C1 segment of cervical spinal cord (tissue), 14 donors: ENCODE results near the gene PRDM15.
"Not testable (repeated sequence)": the region's sequence is repeated elsewhere in the genome, so short reads cannot be mapped to it uniquely, and the experiment has no call there.

Experiments
- DNase-seq, 14 donors: peaks; one replicate each; lab custom pipeline; 2025; lab: John Stamatoyannopoulos, UW

Gene PRDM15

GRCh38 chr21:41808094-41808493, 71.0 kb downstream of the PRDM15 start:
- no peak for DNase-seq

GRCh38 chr21:41806773-41807172, 72.4 kb downstream of the PRDM15 start:
- DNase-seq: no peak

GRCh38 chr21:41805643-41806042, 73.5 kb downstream of the PRDM15 start:
- DNase-seq: no peak

GRCh38 chr21:41805038-41805437, 74.1 kb downstream of the PRDM15 start:
- DNase-seq: no peak

- no peak for DNase-seq
These were observed 74.8 kb downstream of the PRDM15 start for GRCh38 chr21:41804381-41804780.

- no peak for DNase-seq
These were observed 75.8 kb downstream of the PRDM15 start for GRCh38 chr21:41803316-41803715.

- DNase-seq: peak in 12 of 14 donors; percentile 11 to 71 (median 52)
These were observed 76.5 kb downstream of the PRDM15 start for GRCh38 chr21:41802684-41803083.

GRCh38 chr21:41802198-41802584, 77.0 kb downstream of the PRDM15 start:
- no peak for DNase-seq

- no peak for DNase-seq
These were observed 77.6 kb downstream of the PRDM15 start for GRCh38 chr21:41801321-41802197.

- no peak for DNase-seq
These were observed 78.5 kb downstream of the PRDM15 start for GRCh38 chr21:41800425-41801320.

- DNase-seq: no peak
These were observed 79.4 kb downstream of the PRDM15 start for GRCh38 chr21:41799763-41800162.

- DNase-seq: no peak
These were observed 80.8 kb downstream of the PRDM15 start for GRCh38 chr21:41798326-41798725.

- DNase-seq: no peak
These were observed 82.6 kb downstream of the PRDM15 start for GRCh38 chr21:41796476-41797080.

GRCh38 chr21:41795726-41796125, 83.4 kb downstream of the PRDM15 start:
- no peak for DNase-seq

GRCh38 chr21:41794600-41794999, 84.5 kb downstream of the PRDM15 start:
- DNase-seq: no peak

GRCh38 chr21:41792711-41793110, 86.4 kb downstream of the PRDM15 start:
- no peak for DNase-seq

- no peak for DNase-seq
These were observed 92.6 kb downstream of the PRDM15 start for GRCh38 chr21:41786509-41786987.

- DNase-seq: not testable (repeated sequence)
These were observed 93.9 kb downstream of the PRDM15 start for GRCh38 chr21:41785262-41785661.

GRCh38 chr21:41784456-41785102, 94.6 kb downstream of the PRDM15 start:
- DNase-seq: no peak

GRCh38 chr21:41783476-41784180, 95.5 kb downstream of the PRDM15 start:
- DNase-seq: no peak

- DNase-seq: no peak
These were observed 98.1 kb downstream of the PRDM15 start for GRCh38 chr21:41781050-41781410.
